SK-N-SH (cell line): ENCODE measurements around the gene SGSM2.

ENCODE experiments used
- CTCF ChIP-seq: fragments of 200-600 bp; sonication (generic); IDR thresholded peaks from 2 replicates; pipeline ENCODE4 v1.6.1; 2017; ENCODE audit warnings: antibody characterized with exemption, mild to moderate bottlenecking, moderate library complexity
- GABPA ChIP-seq: IDR thresholded peaks from 2 replicates; pipeline ENCODE4 v1.4.0; 2012; ENCODE audit warnings: low read depth, mild to moderate bottlenecking
- GATA2 ChIP-seq: sonication (generic); formaldehyde crosslinking; IDR thresholded peaks from 2 replicates; pipeline ENCODE4 v1.5.0; 2020; ENCODE audit warnings: mild to moderate bottlenecking, missing genetic modification reagents
- JUND ChIP-seq: IDR thresholded peaks from 2 replicates; pipeline ENCODE4 v1.4.0; 2012
- MAX ChIP-seq: IDR thresholded peaks from 2 replicates; pipeline ENCODE4 v1.4.0; 2012; ENCODE audit warnings: low read depth
- REST ChIP-seq: IDR thresholded peaks from 2 replicates; pipeline ENCODE4 v1.6.1; 2012; ENCODE audit warnings: mild to moderate bottlenecking, low read depth, low read length, moderate library complexity

- TF ChIP-seq CTCF (no peak), JUND (no peak), MAX (peak; percentile 96), GATA2 (CRISPR knock-in tag) (no peak), REST (no peak), GABPA (no peak)
These were observed 62.5 kb downstream of the SGSM2 start for GRCh38 chr17:2399572-2400473.
